Stimulated activated naive CD4-positive, alpha-beta T cell treated with Interleukin-2 at 50 U/mL for 16 hours (primary cell): ENCODE results near the gene TNS3.

ENCODE experiments used
- DNase-seq: peaks from one replicate; lab custom pipeline; 2025; lab: John Stamatoyannopoulos, UW

The TNS3 gene

GRCh38 chr7:47347346-47347745, 234.6 kb downstream of the TNS3 start:
- no peak for DNase-seq

GRCh38 chr7:47346377-47346914, 235.5 kb downstream of the TNS3 start:
- no peak for DNase-seq

GRCh38 chr7:47345857-47346298, 236.0 kb downstream of the TNS3 start:
- DNase-seq = no peak

DNA sequence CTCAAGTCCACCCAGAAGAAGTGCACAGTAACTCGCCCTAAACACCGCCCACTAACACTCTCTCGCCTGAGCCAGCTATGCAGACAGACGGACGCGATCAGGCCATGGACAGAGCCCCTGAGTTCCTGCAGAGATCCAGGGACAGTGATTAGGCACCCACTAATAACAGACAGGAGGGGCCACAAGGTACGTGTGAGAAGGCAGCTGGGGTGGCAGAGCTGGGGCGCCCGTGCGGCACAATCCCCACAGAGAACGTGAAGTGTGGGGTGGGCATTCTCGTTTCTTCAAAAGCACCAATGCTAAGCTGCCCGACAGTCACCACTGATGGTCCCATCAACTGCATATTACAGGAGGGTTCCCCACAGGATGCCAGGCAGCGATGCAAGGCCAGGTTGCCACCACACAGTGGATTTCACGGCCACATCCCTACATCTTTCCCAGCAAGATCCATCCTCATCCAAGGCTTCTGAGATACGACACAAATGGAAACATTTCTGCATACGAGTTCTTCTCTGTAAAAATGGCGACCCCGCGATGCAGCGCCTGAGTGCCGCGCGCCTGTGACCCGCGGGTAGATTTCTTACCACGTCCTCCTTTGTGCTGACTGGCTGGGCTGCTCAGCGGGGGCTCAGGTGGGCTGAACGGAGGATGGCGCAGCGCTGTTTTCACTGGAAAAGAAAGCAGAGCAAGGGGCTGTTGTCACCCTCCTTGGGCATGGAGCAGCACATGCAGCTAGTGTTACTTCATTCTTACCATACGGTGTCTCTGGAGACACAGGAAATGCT, 237.5 kb downstream of the TNS3 start:
- no peak for DNase-seq

DNA sequence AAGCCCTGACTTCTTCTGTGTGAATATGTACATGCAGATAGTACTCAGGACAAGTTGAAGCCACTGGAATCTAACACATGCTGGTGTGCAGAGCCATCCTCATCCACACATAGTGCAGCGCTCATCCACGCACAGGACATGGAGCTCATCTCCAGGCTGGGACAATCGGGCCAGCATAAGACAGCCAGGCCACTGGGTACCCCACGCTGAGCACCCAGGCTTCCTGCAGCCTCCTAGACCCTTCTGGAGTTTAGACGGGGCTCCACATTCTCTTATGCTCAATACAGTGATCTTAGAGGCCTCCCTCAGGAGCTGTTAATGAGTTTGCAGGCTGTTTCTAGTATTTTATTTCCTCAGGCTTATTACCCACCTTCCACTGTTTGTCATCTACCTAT, 238.9 kb downstream of the TNS3 start:
- DNase-seq = no peak

- DNase-seq = no peak
Measured at GRCh38 chr7:47342296-47343060, 239.4 kb downstream of the TNS3 start.

- DNase-seq = no peak
Measured at GRCh38 chr7:47340517-47340916, 241.4 kb downstream of the TNS3 start.

GRCh38 chr7:47338026-47338425, 243.9 kb downstream of the TNS3 start:
- DNase-seq = no peak

DNA sequence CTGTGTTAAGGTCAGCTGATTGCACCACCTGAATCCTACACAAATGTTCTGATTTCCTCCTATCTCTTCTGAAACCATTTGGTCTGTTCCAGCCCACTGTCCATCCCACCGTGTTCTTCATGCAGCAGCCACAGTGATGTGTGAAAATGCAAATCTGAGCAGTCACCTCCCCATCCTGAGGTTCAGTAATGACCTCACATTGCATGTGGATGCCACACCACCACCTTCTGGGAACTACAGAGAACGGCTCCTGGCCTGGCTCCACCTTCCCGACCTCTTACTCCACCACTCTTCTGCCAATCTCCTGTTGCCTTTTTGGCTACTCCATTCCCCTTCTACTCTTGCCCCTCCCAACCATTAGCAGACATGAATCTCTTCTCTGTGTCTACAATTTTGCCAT, 244.4 kb downstream of the TNS3 start:
- DNase-seq = no peak

GRCh38 chr7:47336472-47337425, 245.2 kb downstream of the TNS3 start:
- no peak for DNase-seq

DNA sequence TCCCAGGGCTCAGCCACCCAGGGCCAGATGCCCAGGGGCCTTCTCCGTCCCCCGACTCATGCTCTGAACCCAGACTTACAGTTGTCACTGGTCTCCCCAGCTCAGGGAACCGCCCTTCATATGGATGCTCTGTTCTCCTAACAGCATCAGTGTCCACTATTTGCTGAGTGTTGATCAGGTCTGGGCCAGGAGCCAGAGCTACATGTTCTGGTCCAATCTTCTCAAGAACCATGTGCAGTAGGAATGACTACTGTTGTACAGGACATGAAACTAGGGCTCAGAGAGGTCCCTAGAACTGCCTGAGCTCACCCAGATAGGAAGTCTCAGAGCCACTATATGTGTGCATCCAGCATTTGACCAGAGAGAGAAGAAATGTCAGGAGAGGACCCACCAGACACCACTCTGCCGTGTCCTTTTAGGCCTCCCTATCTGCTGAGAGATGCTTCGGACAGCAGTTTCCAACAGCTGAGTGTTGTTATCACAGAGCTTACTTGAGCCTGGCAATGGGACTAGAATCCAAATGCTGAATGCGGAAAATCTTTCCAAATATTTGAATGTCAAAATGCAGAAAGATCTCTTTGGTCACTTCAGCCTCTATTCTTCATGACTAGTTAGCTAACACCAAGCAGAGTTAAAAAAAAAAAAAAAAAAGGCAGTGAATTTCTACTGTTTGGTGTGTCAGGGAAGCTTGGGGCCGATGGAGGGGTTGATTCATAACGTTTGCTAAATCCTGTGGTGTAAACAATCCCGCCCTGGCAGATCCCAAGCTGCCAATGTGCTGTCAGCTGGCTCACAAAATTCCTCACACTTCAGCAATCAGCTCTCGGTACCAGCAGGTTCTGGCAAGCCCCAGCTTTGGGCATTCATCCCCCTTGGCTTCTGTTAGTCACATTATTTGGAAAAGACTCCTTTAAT, 246.1 kb downstream of the TNS3 start:
- no peak for DNase-seq

- DNase-seq = no peak
Measured at GRCh38 chr7:47335071-47335470, 246.8 kb downstream of the TNS3 start.

DNA sequence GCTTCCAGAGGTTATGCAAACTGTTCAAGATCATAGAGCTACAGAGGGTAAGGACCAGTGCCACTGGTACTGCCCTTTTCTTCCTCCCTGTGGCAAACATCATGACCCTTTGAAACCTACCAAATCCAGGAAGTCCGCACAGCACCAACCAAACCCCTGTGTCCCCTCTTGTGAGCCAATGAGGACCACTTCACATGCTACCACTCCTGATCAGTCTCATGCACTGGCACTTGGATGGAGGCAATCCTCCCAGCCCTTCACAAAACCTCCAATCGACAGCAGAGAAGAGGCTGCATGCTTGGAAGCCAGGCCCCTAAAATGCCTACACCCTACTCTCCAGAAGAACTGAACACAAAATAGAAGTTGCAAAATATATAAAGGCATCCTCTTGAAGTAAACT, 248.0 kb downstream of the TNS3 start:
- DNase-seq = no peak

GRCh38 chr7:47333554-47333887, 248.4 kb downstream of the TNS3 start:
- DNase-seq = no peak

GRCh38 chr7:47332681-47333553, 249.0 kb downstream of the TNS3 start:
- no peak for DNase-seq

GRCh38 chr7:47332213-47332612, 249.7 kb downstream of the TNS3 start:
- DNase-seq = no peak

DNA sequence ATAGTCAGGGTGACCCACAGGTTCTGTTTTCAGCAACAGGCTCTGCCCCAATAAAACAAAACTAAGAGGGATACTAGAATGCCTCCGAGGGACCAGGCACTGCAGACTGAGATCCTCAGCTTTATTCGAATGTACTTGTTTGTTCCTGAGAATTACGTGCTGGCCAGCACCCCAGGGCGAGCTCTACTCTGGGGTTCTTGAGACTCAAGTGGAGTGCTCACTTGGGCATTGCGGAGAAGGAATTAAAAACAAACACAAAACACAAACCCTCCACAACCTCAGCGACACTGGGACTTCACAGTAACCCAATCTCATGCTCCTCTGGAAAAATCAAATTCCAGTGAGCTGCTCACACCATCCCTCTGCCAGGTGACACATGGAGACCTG, 250.7 kb downstream of the TNS3 start:
- no peak for DNase-seq

DNA sequence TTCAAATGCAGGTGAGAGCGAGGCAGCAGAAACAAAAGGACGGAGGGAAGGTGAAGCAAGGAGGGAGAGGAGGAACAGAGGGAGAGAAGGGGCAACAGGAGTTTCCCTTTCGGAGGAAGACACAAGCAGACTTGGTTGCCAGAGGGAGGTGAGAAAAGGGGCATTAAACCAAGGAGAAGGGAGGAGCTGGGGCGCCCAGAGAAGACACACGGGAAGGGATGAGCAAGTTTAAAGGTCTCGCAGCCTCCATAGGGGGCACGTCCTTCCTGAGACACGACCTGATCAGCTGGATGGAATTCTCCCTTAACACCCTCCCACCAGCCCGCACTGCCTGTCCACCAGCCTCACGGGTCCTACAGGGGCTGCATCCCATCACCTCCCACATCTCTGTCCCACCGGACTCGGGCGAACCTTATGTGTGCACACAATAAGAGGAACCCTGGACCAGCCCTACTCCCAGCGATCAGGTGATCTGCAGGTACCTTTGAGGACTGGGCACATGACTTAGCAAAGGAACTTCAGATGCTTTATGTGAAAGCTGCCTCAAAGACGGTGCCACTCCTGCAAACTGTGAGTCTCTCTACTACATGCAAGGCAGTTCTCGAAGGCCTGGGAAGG, 251.2 kb downstream of the TNS3 start:
- no peak for DNase-seq

DNA sequence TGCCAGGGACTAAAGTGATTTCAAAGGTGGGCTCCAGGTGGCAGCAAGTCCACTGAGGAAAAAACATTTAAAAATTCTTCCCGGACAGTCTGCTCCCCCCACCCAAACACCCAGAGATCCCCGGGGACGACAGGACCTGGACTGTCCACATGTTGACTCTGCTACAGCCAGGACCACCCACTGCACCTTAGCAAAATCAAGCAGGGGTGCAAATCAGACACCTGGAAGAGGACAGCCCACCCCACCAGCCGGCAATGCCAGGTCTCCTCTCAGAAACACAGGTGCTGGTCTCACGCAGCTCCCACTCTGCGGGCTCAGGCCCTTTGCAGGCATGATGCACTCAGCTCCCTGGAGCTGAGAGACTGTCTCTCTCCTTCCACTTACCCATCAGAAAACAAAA, 251.9 kb downstream of the TNS3 start:
- no peak for DNase-seq
